ENCODE data around the gene SLC39A11. TPM values are rescaled to one million over a fixed set of nuclear protein-coding genes. Genes with fewer than 3 reads are reported as not detected.

SLC39A11 gene
- total and polyA plus RNA-seq, 2 of the 13 experiments (the other 11 are each of a cell fraction or from before 2014, with no cell fraction given), result 17.2 to 31.5 TPM

DNA sequence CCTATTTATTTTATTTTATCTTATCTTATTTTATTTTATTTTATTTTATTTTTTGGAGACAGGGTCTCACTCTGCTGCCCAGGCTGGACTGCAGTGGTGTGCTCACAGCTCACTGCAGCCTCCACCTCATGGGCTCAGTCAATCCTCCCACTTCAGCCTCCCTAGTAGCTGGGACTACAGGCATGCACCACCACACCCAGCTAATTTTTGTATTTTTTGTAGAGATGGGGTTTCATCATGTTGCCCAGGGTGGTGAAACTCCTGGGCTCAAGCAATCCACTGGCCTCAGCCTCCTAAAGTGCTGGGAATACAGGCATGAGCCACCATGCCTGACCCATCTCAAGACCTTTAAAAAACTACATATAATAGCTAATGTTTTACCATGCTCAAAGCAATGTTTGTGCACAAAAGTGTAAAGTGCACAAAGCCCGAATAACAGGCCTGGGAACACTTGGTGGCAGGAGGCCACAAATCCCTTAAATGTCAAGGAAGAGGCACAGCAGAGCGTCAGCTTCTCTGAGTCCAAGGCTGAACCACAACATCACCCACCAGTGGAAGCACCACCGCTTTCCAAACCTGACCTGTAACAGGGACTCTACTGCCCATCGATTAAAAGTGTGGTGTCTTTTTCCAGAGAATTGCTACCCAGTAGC, 30.6 kb upstream of the SLC39A11 start (continued):
- TF ChIP-seq, protein P1, sequence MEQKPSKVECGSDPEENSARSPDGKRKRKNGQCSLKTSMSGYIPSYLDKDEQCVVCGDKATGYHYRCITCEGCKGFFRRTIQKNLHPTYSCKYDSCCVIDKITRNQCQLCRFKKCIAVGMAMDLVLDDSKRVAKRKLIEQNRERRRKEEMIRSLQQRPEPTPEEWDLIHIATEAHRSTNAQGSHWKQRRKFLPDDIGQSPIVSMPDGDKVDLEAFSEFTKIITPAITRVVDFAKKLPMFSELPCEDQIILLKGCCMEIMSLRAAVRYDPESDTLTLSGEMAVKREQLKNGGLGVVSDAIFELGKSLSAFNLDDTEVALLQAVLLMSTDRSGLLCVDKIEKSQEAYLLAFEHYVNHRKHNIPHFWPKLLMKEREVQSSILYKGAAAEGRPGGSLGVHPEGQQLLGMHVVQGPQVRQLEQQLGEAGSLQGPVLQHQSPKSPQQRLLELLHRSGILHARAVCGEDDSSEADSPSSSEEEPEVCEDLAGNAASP (CRISPR knock-in tag; IDR thresholded peaks at IDR 0.05; ENCODE audit: borderline replicate concordance), result no peak; the same call in 1 of the 2 replicates
- TF ChIP-seq, protein P2, sequence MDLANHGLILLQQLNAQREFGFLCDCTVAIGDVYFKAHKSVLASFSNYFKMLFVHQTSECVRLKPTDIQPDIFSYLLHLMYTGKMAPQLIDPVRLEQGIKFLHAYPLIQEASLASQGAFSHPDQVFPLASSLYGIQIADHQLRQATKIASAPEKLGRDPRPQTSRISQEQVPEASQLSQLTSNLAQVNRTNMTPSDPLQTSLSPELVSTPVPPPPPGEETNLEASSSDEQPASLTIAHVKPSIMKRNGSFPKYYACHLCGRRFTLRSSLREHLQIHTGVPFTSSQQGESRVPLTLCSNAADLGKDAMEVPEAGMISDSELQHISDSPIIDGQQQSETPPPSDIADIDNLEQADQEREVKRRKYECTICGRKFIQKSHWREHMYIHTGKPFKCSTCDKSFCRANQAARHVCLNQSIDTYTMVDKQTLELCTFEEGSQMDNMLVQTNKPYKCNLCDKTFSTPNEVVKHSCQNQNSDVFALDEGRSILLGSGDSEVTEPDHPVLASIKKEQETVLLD (CRISPR knock-in tag; IDR thresholded peaks at IDR 0.05; ENCODE audit: low read depth), result no peak
- TF ChIP-seq ZMAT3 (CRISPR knock-in tag; conservative IDR thresholded peaks at IDR 0.05) (no peak), KAT7 (CRISPR knock-in tag; IDR thresholded peaks at IDR 0.05; ENCODE audit: borderline replicate concordance) (no peak), SNAPC2 (CRISPR knock-in tag; IDR thresholded peaks at IDR 0.05) (peak; percentile 50; the same call in 1 of the 2 replicates), ONECUT2 (CRISPR knock-in tag; IDR thresholded peaks at IDR 0.05) (no peak), SIN3A (IDR thresholded peaks at IDR 0.05; ENCODE audit: borderline replicate concordance, low read depth, low read length) (no peak), SOX13 (IDR thresholded peaks at IDR 0.05) (0 out of 2 replicates have a peak, but pooled peaks have one; percentile 20), SOX13 (CRISPR knock-in tag; conservative IDR thresholded peaks at IDR 0.05 in 1 of 2, IDR thresholded peaks at IDR 0.05 in 1 of 2) (peak in 1 of 2 experiments; percentile 27; a peak in 1 of 4 replicates), U2AF2 (IDR thresholded peaks at IDR 0.05; ENCODE audit: low read depth, low read length) (no peak), ZSCAN25 (CRISPR knock-in tag; IDR thresholded peaks at IDR 0.05) (no peak), POLR2A (IDR thresholded peaks at IDR 0.05; ENCODE audit: insufficient read depth in 1 of 2, low read depth in 2 of 2, low read length in 2 of 2) (peak in 1 of 2 experiments; percentile 60; a peak in 1 of 4 replicates), ZKSCAN8 (CRISPR knock-in tag; IDR thresholded peaks at IDR 0.05; ENCODE audit: borderline replicate concordance) (0 out of 2 replicates have a peak, but pooled peaks have one; percentile 54), FOXA1 (IDR thresholded peaks at IDR 0.05) (no peak), FOXA1 (CRISPR knock-in tag; IDR thresholded peaks at IDR 0.05) (0 out of 2 replicates have a peak, but pooled peaks have one; percentile 6), ZNF350 (CRISPR knock-in tag; IDR thresholded peaks at IDR 0.05; ENCODE audit: borderline replicate concordance, low read depth) (0 out of 2 replicates have a peak, but pooled peaks have one; percentile 20), ZNF224 (CRISPR knock-in tag; IDR thresholded peaks at IDR 0.05) (no peak)
- TF ChIP-seq, protein P3, sequence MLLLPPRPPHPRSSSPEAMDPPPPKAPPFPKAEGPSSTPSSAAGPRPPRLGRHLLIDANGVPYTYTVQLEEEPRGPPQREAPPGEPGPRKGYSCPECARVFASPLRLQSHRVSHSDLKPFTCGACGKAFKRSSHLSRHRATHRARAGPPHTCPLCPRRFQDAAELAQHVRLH (CRISPR knock-in tag; IDR thresholded peaks at IDR 0.05; ENCODE audit: borderline replicate concordance, low read depth), result 0 out of 2 replicates have a peak, but pooled peaks have one; percentile 34
- TF ChIP-seq, protein P4, sequence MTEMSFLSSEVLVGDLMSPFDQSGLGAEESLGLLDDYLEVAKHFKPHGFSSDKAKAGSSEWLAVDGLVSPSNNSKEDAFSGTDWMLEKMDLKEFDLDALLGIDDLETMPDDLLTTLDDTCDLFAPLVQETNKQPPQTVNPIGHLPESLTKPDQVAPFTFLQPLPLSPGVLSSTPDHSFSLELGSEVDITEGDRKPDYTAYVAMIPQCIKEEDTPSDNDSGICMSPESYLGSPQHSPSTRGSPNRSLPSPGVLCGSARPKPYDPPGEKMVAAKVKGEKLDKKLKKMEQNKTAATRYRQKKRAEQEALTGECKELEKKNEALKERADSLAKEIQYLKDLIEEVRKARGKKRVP (CRISPR knock-in tag; IDR thresholded peaks at IDR 0.05), result 0 out of 4 replicates have a peak, but pooled peaks of 1 of the 2 experiments have one; percentile 34
- TF ChIP-seq, protein P5, sequence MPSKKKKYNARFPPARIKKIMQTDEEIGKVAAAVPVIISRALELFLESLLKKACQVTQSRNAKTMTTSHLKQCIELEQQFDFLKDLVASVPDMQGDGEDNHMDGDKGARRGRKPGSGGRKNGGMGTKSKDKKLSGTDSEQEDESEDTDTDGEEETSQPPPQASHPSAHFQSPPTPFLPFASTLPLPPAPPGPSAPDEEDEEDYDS (CRISPR knock-in tag; IDR thresholded peaks at IDR 0.05), result peak; percentile 46; the same call in 1 of the 2 replicates
- TF ChIP-seq, protein P6, sequence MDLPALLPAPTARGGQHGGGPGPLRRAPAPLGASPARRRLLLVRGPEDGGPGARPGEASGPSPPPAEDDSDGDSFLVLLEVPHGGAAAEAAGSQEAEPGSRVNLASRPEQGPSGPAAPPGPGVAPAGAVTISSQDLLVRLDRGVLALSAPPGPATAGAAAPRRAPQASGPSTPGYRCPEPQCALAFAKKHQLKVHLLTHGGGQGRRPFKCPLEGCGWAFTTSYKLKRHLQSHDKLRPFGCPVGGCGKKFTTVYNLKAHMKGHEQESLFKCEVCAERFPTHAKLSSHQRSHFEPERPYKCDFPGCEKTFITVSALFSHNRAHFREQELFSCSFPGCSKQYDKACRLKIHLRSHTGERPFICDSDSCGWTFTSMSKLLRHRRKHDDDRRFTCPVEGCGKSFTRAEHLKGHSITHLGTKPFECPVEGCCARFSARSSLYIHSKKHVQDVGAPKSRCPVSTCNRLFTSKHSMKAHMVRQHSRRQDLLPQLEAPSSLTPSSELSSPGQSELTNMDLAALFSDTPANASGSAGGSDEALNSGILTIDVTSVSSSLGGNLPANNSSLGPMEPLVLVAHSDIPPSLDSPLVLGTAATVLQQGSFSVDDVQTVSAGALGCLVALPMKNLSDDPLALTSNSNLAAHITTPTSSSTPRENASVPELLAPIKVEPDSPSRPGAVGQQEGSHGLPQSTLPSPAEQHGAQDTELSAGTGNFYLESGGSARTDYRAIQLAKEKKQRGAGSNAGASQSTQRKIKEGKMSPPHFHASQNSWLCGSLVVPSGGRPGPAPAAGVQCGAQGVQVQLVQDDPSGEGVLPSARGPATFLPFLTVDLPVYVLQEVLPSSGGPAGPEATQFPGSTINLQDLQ (CRISPR knock-in tag; IDR thresholded peaks at IDR 0.05), result 0 out of 2 replicates have a peak, but pooled peaks have one; percentile 47

All from HepG2 (cell line).